NT2/D1 (cell line): ENCODE measurements around the gene CKS1B.
A peak's percentile ranks its signal among the peaks of the same experiment; 100 is the strongest.
"Not testable (repeated sequence)": the region's sequence is repeated elsewhere in the genome, so short reads cannot be mapped to it uniquely, and the experiment has no call there.

Experiments
- DNase-seq: peaks from one replicate; pipeline ENCODE4 v3.0.0-alpha.2; 2011; ENCODE audit warnings: low read depth, low spot score
- H3K27me3 ChIP-seq: 2 replicates; pipeline ENCODE4 v1.6.0; 2011; ENCODE audit warnings: mild to moderate bottlenecking; ENCODE audit not compliant: insufficient read length, insufficient read depth
- H3K36me3 ChIP-seq: 2 replicates; pipeline ENCODE4 v1.6.1; 2011; ENCODE audit warnings: mild to moderate bottlenecking, low read length, mixed read lengths; ENCODE audit not compliant: insufficient read depth, insufficient read length
- H3K4me1 ChIP-seq: 2 replicates; pipeline ENCODE4 v1.5.1; 2011; ENCODE audit not compliant: insufficient read depth, insufficient read length
- H3K4me3 ChIP-seq: 2 replicates; pipeline ENCODE4 v1.5.1; 2011; ENCODE audit warnings: low read depth; ENCODE audit not compliant: insufficient read length
- H3K9ac ChIP-seq: 2 replicates; pipeline ENCODE4 v1.6.0; 2011; ENCODE audit warnings: low read depth; ENCODE audit not compliant: insufficient read length
- H3K9me3 ChIP-seq: 2 replicates; pipeline ENCODE4 v1.5.1; 2011; ENCODE audit warnings: mild to moderate bottlenecking, low read length; ENCODE audit not compliant: insufficient read depth
- SUZ12 ChIP-seq: IDR thresholded peaks from 2 replicates; pipeline ENCODE4 v1.6.1; 2011; ENCODE audit not compliant: insufficient read length, insufficient read depth; ENCODE audit errors: extremely low read depth
- YY1 ChIP-seq: IDR thresholded peaks from 2 replicates; pipeline ENCODE4 v1.6.1; 2011; ENCODE audit not compliant: insufficient read length, insufficient read depth
- ZNF274 ChIP-seq: IDR thresholded peaks from 2 replicates; pipeline ENCODE4 v1.6.1; 2011; ENCODE audit warnings: mild to moderate bottlenecking, low read depth, low read length

Gene CKS1B

GRCh38 chr1:154982897-154983648 is 8.6 kb downstream of the CKS1B start, which contains the start of gene FLAD1:
TSS of gene FLAD1 (plus strand) at chr1:154983344. CDS start at chr1:154983695, 351 bp downstream.
- Histone ChIP-seq H3K36me3 (peaks cover 57% of the 10 kb centered on the region), H3K4me3 (peak within 1 kb of the TSS; percentile 93), H3K4me1 (peaks cover 3% of the 10 kb centered on the region), H3K27me3 (no peaks in the 10 kb centered on the region), H3K9me3 (no peaks in the 10 kb centered on the region), H3K9ac (peak within 1 kb of the TSS; percentile 98)
- TF ChIP-seq ZNF274 (no peak), YY1 (no peak), SUZ12 (no peak)
- DNase-seq = peak; percentile 100

GRCh38 chr1:154983776-154984466 is 9.4 kb downstream of the CKS1B start:
- Histone ChIP-seq H3K9me3 (no peaks in the 10 kb centered on the region), H3K9ac (peak overlapping the region; percentile 98), H3K36me3 (peaks cover 60% of the 10 kb centered on the region), H3K27me3 (no peaks in the 10 kb centered on the region), H3K4me1 (peaks cover 9% of the 10 kb centered on the region), H3K4me3 (peak overlapping the region; percentile 93)
- no peak for DNase-seq
- no peak for TF ChIP-seq YY1
- no peak for TF ChIP-seq ZNF274
- no peak for TF ChIP-seq SUZ12

DNA sequence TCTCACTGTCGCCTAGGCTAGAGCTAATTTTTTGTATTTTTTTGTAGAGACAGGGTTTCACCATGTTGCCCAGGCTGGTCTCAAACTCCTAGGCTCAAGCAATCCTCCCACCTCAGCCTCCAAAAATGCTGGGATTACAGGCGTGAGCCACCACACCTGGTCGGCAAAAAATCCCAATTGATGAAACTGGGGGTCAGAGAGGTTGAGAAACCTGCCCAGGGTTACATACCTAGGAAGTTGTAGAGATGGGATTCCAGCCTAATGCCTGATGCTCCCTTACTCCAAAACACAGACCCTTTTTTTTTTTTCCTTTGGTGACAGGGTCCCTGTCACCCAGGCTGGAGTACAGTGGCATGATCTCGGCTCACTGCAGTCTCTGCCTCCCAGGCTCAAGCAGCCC is 12.3 kb downstream of the CKS1B start:
- H3K36me3 ChIP-seq = peaks cover 64% of the 10 kb centered on the region
- DNase-seq, H3K4me3 ChIP-seq, H3K4me1 ChIP-seq, H3K9me3 ChIP-seq, H3K9ac ChIP-seq, H3K27me3 ChIP-seq: not testable (repeated sequence)

- H3K27me3 ChIP-seq = no peaks in the 10 kb centered on the region
- H3K4me3 ChIP-seq = no peak overlapping the region
- no peaks in the 10 kb centered on the region for H3K9me3 ChIP-seq
- no peak overlapping the region for H3K9ac ChIP-seq
- H3K36me3 ChIP-seq = peaks cover 65% of the 10 kb centered on the region
- TF ChIP-seq SUZ12 (no peak), ZNF274 (no peak), YY1 (no peak)
- H3K4me1 ChIP-seq = peaks cover 9% of the 10 kb centered on the region
- no peak for DNase-seq
These were observed 12.8 kb downstream of the CKS1B start for GRCh38 chr1:154987326-154987725.

DNA sequence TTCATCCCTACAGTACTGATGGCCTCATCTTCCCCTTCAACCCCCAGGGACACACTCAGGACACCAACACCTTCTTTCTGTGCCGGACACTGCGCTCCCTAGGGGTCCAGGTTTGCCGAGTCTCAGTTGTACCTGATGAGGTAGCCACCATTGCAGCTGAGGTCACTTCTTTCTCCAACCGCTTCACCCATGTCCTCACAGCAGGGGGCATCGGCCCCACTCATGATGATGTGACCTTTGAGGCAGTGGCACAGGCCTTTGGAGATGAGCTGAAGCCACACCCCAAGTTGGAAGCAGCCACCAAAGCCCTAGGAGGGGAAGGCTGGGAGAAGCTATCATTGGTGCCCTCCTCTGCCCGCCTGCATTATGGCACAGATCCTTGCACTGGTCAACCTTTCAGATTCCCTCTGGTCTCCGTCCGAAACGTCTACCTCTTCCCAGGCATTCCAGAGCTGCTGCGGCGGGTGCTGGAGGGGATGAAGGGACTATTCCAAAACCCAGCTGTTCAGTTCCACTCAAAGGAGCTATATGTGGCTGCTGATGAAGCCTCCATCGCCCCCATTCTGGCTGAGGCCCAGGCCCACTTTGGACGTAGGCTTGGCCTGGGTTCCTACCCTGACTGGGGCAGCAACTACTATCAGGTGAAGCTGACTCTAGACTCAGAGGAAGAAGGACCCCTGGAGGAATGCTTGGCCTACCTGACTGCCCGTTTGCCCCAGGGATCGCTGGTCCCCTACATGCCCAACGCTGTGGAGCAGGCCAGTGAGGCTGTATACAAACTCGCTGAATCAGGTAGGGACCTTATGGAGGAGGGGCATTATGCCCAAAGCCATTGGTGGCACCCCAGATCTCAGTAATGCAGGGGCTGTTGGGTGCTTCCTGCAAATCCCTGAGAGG is 13.8 kb downstream of the CKS1B start:
- TF ChIP-seq SUZ12 = no peak
- TF ChIP-seq YY1 = no peak
- no peak for TF ChIP-seq ZNF274
- H3K36me3 ChIP-seq = peaks cover 74% of the 10 kb centered on the region
- H3K4me1 ChIP-seq = peaks cover 13% of the 10 kb centered on the region
- DNase-seq = no peak
- H3K27me3 ChIP-seq = no peaks in the 10 kb centered on the region
- H3K9ac ChIP-seq = no peak overlapping the region
- no peaks in the 10 kb centered on the region for H3K9me3 ChIP-seq
- no peak overlapping the region for H3K4me3 ChIP-seq

GRCh38 chr1:154989195-154989860 is 14.8 kb downstream of the CKS1B start:
- no peak overlapping the region for H3K9ac ChIP-seq
- no peak for TF ChIP-seq SUZ12
- TF ChIP-seq YY1 = no peak
- no peak for TF ChIP-seq ZNF274
- H3K4me1 ChIP-seq = peaks cover 19% of the 10 kb centered on the region
- DNase-seq = no peak
- H3K27me3 ChIP-seq = no peaks in the 10 kb centered on the region
- H3K4me3 ChIP-seq = no peak overlapping the region
- H3K9me3 ChIP-seq = no peaks in the 10 kb centered on the region
- H3K36me3 ChIP-seq = peaks cover 84% of the 10 kb centered on the region

DNA sequence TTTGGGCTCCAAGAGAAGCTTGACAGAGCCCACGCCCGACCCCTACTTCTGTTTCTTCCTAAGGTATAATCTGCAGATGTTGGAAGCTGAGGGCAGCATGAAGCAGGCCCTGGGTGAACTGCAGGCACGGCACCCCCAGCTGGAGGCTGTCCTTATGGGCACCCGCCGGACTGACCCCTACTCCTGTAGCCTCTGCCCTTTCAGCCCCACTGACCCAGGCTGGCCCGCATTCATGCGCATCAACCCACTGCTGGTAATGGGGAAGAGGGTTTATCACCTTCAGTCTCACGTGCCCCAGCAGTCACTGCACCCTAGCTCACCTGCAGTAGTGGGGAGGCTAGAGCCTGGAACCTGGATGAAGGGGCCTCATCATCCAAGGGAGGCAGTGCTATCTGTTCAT is 15.8 kb downstream of the CKS1B start:
- TF ChIP-seq YY1 (no peak), ZNF274 (no peak), SUZ12 (no peak)

More for the DNA sequence above, 15.8 kb downstream of the CKS1B start:
- DNase-seq = no peak
- Histone ChIP-seq H3K4me3 (no peak overlapping the region), H3K9me3 (no peaks in the 10 kb centered on the region), H3K9ac (no peak overlapping the region), H3K4me1 (peaks cover 23% of the 10 kb centered on the region), H3K27me3 (no peaks in the 10 kb centered on the region), H3K36me3 (peaks cover 77% of the 10 kb centered on the region)
